ENCODE measurements around the gene GABRB1.

GABRB1 gene

DNA sequence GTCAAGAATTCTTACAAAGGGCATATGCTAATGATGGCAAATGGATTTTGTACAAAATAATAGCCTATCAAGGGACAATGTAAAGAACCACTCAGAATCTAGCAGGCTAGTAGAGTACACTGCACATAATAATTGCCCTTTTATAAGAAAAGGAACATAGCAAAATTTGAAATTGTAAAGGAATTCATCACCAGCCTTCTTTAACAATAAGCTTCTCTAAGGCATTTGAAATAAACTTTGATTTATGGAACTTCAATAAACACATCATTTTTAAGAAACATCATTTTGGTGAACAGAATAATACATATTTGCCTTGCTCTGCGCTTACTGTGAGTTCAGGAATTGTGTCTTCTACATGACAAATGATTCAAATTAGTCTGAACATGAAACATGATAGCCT is 444.0 kb downstream of the GABRB1 start:
- Histone ChIP-seq H3K4me3 (ENCODE audit: low read depth, low read length) (no peak overlapping the region), H3K9me3 (ENCODE audit: control insufficient read depth, insufficient read depth, low read depth, low read length) (no peaks in the 10 kb centered on the region), H3K27ac (ENCODE audit: extremely low read depth, low read depth, low read length) (no peak overlapping the region), H3K4me1 (ENCODE audit: control insufficient read depth, insufficient read depth, low read length) (no peaks in the 10 kb centered on the region), H3K36me3 (ENCODE audit: control insufficient read depth in 2 of 2, insufficient read depth in 1 of 2, low read length in 2 of 2) (no peaks in the 10 kb centered on the region)
- TF ChIP-seq ZNF391 (tag by site-specific recombination; IDR thresholded peaks at IDR 0.05; ENCODE audit: borderline replicate concordance, low read depth), result no peak
- no peak for TF ChIP-seq ZNF626 (tag by site-specific recombination; IDR thresholded peaks at IDR 0.05)
- TF ChIP-seq, protein P1, sequence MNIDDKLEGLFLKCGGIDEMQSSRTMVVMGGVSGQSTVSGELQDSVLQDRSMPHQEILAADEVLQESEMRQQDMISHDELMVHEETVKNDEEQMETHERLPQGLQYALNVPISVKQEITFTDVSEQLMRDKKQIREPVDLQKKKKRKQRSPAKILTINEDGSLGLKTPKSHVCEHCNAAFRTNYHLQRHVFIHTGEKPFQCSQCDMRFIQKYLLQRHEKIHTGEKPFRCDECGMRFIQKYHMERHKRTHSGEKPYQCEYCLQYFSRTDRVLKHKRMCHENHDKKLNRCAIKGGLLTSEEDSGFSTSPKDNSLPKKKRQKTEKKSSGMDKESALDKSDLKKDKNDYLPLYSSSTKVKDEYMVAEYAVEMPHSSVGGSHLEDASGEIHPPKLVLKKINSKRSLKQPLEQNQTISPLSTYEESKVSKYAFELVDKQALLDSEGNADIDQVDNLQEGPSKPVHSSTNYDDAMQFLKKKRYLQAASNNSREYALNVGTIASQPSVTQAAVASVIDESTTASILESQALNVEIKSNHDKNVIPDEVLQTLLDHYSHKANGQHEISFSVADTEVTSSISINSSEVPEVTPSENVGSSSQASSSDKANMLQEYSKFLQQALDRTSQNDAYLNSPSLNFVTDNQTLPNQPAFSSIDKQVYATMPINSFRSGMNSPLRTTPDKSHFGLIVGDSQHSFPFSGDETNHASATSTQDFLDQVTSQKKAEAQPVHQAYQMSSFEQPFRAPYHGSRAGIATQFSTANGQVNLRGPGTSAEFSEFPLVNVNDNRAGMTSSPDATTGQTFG (tag by site-specific recombination; IDR thresholded peaks at IDR 0.05; ENCODE audit: borderline replicate concordance), result no peak
- TF ChIP-seq, protein P2, sequence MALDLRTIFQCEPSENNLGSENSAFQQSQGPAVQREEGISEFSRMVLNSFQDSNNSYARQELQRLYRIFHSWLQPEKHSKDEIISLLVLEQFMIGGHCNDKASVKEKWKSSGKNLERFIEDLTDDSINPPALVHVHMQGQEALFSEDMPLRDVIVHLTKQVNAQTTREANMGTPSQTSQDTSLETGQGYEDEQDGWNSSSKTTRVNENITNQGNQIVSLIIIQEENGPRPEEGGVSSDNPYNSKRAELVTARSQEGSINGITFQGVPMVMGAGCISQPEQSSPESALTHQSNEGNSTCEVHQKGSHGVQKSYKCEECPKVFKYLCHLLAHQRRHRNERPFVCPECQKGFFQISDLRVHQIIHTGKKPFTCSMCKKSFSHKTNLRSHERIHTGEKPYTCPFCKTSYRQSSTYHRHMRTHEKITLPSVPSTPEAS (tag by site-specific recombination; IDR thresholded peaks at IDR 0.05), result no peak
- TF ChIP-seq EGR2 (tag by site-specific recombination; IDR thresholded peaks at IDR 0.05; ENCODE audit: low read depth), result no peak
- TF ChIP-seq ZNF544 (tag by site-specific recombination; IDR thresholded peaks at IDR 0.05), result no peak
- no peak for TF ChIP-seq ZNF600 (tag by site-specific recombination; IDR thresholded peaks at IDR 0.05)
- TF ChIP-seq ZNF10 (tag by site-specific recombination; IDR thresholded peaks at IDR 0.05), result no peak
- TF ChIP-seq SCRT1 (tag by site-specific recombination; IDR thresholded peaks at IDR 0.05; ENCODE audit: borderline replicate concordance), result no peak
- TF ChIP-seq TRIM28 (IDR thresholded peaks at IDR 0.05; ENCODE audit: borderline replicate concordance, low read length), result no peak
- no peak for TF ChIP-seq ZNF184 (tag by site-specific recombination; IDR thresholded peaks at IDR 0.05)
- TF ChIP-seq ZNF140 (tag by site-specific recombination; IDR thresholded peaks at IDR 0.05), result no peak
- TF ChIP-seq MEIS1 (CRISPR knock-in tag; IDR thresholded peaks at IDR 0.05; ENCODE audit: borderline replicate concordance), result no peak
- TF ChIP-seq, protein P3, sequence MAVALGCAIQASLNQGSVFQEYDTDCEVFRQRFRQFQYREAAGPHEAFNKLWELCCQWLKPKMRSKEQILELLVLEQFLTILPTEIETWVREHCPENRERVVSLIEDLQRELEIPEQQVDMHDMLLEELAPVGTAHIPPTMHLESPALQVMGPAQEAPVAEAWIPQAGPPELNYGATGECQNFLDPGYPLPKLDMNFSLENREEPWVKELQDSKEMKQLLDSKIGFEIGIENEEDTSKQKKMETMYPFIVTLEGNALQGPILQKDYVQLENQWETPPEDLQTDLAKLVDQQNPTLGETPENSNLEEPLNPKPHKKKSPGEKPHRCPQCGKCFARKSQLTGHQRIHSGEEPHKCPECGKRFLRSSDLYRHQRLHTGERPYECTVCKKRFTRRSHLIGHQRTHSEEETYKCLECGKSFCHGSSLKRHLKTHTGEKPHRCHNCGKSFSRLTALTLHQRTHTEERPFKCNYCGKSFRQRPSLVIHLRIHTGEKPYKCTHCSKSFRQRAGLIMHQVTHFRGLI (tag by site-specific recombination; IDR thresholded peaks at IDR 0.05), result no peak
- TF ChIP-seq ZBTB6 (tag by site-specific recombination; IDR thresholded peaks at IDR 0.05), result no peak
- TF ChIP-seq ZNF24 (tag by site-specific recombination; IDR thresholded peaks at IDR 0.05), result no peak
- no peak for TF ChIP-seq ZNF623 (tag by site-specific recombination; IDR thresholded peaks at IDR 0.05)
- no peak for TF ChIP-seq ZBTB48 (tag by site-specific recombination; IDR thresholded peaks at IDR 0.05)
- ChIA-PET POLR2A (no interaction called here), CTCF (no interaction called here)
